Measurements from ENCODE around the gene ATP6V1C2. TPM values are rescaled to one million over a fixed set of nuclear protein-coding genes. Genes with fewer than 3 reads are reported as not detected.

The ATP6V1C2 gene
- total and polyA plus RNA-seq, 2 donors (not counting 3 experiments of a cell fraction or from before 2014, with no cell fraction given) = 0.03 to 0.13 TPM

GRCh38 chr2:10757814-10758286 is 36.4 kb downstream of the ATP6V1C2 start:
- no peak overlapping the region for H3K9ac ChIP-seq (replicated peaks; ENCODE audit: extremely low read depth, insufficient read depth, low read length)
- DNase-seq (ENCODE audit: low read depth, low spot score) (no peak), FAIRE-seq (no peak)
- no peaks in the 10 kb centered on the region for H3K4me1 ChIP-seq (ENCODE audit: control insufficient read depth, extremely low read depth, insufficient read depth, low read length)
- TF ChIP-seq CTCF (IDR thresholded peaks at IDR 0.05; ENCODE audit: extremely low read depth in 1 of 2, insufficient read depth in 1 of 2, low read depth in 1 of 2, low read length in 2 of 2) (no peak), POLR2A (IDR thresholded peaks at IDR 0.05; ENCODE audit: low read depth, low read length) (no peak), GATA2 (IDR thresholded peaks at IDR 0.05; ENCODE audit: insufficient read depth, insufficient read length, low read depth, low read length) (no peak), POLR2AphosphoS5 (IDR thresholded peaks at IDR 0.05; ENCODE audit: insufficient read depth, low read depth, low read length) (no peak), MYC (IDR thresholded peaks at IDR 0.05; ENCODE audit: low read depth, low read length) (no peak), JUN (IDR thresholded peaks at IDR 0.05; ENCODE audit: borderline replicate concordance, insufficient read depth, insufficient read length, low read depth) (no peak), FOS (IDR thresholded peaks at IDR 0.05; ENCODE audit: borderline replicate concordance, insufficient read depth, low read length) (no peak), MAX (IDR thresholded peaks at IDR 0.05; ENCODE audit: insufficient read depth, insufficient read length) (no peak), EZH2 (IDR thresholded peaks at IDR 0.05; ENCODE audit: borderline replicate concordance, low read depth, low read length, severe bottlenecking) (no peak)
- no peaks in the 10 kb centered on the region for H3K79me2 ChIP-seq (ENCODE audit: control insufficient read depth, insufficient read depth, low read length)
- H4K20me1 ChIP-seq (replicated peaks; ENCODE audit: control insufficient read depth, extremely low read depth, insufficient read depth, low read length) = no peaks in the 10 kb centered on the region
- no peaks in the 10 kb centered on the region for H3K36me3 ChIP-seq (ENCODE audit: control insufficient read depth in 2 of 2, extremely low read depth in 1 of 2, insufficient read depth in 2 of 2, low read length in 2 of 2)
- H3K9me1 ChIP-seq (replicated peaks; ENCODE audit: control insufficient read depth, extremely low read depth, insufficient read depth, low read length) = no peaks in the 10 kb centered on the region
- dilution Hi-C loops (cut with MboI; ENCODE audit: extremely low pct_ligation_motif_present, low sequenced_read_pairs) (no loop called here), intact Hi-C loops (cut with micrococcal nuclease) (no loop called here)
- ChIA-PET CTCF (no interaction called here), POLR2A (no interaction called here)
- no peak overlapping the region for H2AFZ ChIP-seq (ENCODE audit: low read depth, low read length)
- H3K4me2 ChIP-seq (ENCODE audit: insufficient read depth, low read length) = no peak overlapping the region
- H3K4me3 ChIP-seq (replicated peaks in 1 of 3; ENCODE audit: insufficient read depth in 1 of 3, low read depth in 1 of 3, low read length in 3 of 3) = no peak overlapping the region
- H3K27me3 ChIP-seq (ENCODE audit: control insufficient read depth in 2 of 2, insufficient read depth in 2 of 2, low read length in 2 of 2) = no peaks in the 10 kb centered on the region
- no peak overlapping the region for H3K27ac ChIP-seq (ENCODE audit: insufficient read depth, low read depth, low read length)
- H3K9me3 ChIP-seq (replicated peaks; ENCODE audit: control insufficient read depth, insufficient read depth, low read length) = no peaks in the 10 kb centered on the region
- BruUV-seq (replicated peaks) = no TSS peak

Measured in endothelial cell of umbilical vein (primary cell).